ENCODE results near the gene CYYR1. TPM values are rescaled to one million over a fixed set of nuclear protein-coding genes. Genes with fewer than 3 reads are reported as not detected.

The CYYR1 gene
- total and polyA plus RNA-seq, 2 donors (not counting 3 experiments of a cell fraction or from before 2014, with no cell fraction given): 13.2 to 25.7 TPM

DNA sequence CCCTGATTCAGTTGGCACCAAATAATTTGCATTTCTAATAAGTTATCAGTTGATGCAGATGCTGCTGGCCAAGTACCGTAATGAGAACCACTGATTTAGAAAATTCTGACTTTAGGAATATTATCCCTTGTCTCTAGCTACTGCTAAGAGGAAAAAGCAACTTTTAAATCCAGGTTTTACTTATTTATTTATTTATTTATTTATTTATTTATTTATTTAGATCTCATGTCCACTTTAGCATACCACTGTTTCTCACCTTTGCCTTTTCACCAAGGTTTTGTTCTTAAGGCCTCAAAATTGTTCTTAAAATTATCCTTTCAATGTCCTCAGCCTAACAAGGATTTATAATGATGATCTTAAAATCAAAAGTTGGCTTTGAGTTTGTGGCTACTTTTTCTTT lies 8.7 kb upstream of the CYYR1 start:
- Histone ChIP-seq H4K20me1 (replicated peaks; ENCODE audit: control insufficient read depth, extremely low read depth, insufficient read depth, low read length) (no peaks in the 10 kb centered on the region), H2AFZ (ENCODE audit: low read depth, low read length) (no peak overlapping the region), H3K9me3 (replicated peaks; ENCODE audit: control insufficient read depth, insufficient read depth, low read length) (no peaks in the 10 kb centered on the region), H3K27ac (ENCODE audit: insufficient read depth, low read depth, low read length) (no peak overlapping the region), H3K4me1 (ENCODE audit: control insufficient read depth, extremely low read depth, insufficient read depth, low read length) (no peaks in the 10 kb centered on the region), H3K9me1 (replicated peaks; ENCODE audit: control insufficient read depth, extremely low read depth, insufficient read depth, low read length) (no peaks in the 10 kb centered on the region), H3K27me3 (ENCODE audit: control insufficient read depth in 2 of 2, insufficient read depth in 2 of 2, low read length in 2 of 2) (no peaks in the 10 kb centered on the region), H3K9ac (replicated peaks; ENCODE audit: extremely low read depth, insufficient read depth, low read length) (no peak overlapping the region), H3K79me2 (ENCODE audit: control insufficient read depth, insufficient read depth, low read length) (no peaks in the 10 kb centered on the region), H3K4me3 (replicated peaks in 1 of 3; ENCODE audit: insufficient read depth in 1 of 3, low read depth in 1 of 3, low read length in 3 of 3) (no peak overlapping the region), H3K36me3 (ENCODE audit: control insufficient read depth in 2 of 2, extremely low read depth in 1 of 2, insufficient read depth in 2 of 2, low read length in 2 of 2) (no peaks in the 10 kb centered on the region), H3K4me2 (ENCODE audit: insufficient read depth, low read length) (no peak overlapping the region)
- DNase-seq (ENCODE audit: low read depth, low spot score) (no peak), FAIRE-seq (no peak)
- no TSS peak for BruUV-seq (replicated peaks)
- intact Hi-C loops (cut with micrococcal nuclease) (no loop called here), dilution Hi-C loops (cut with MboI; ENCODE audit: extremely low pct_ligation_motif_present, low sequenced_read_pairs) (no loop called here)
- ChIA-PET POLR2A (no interaction called here), CTCF (no interaction called here)
- no peak for TF ChIP-seq GATA2 (IDR thresholded peaks at IDR 0.05; ENCODE audit: insufficient read depth, insufficient read length, low read depth, low read length)
- no peak for TF ChIP-seq POLR2A (IDR thresholded peaks at IDR 0.05; ENCODE audit: low read depth, low read length)
- TF ChIP-seq EZH2 (IDR thresholded peaks at IDR 0.05; ENCODE audit: borderline replicate concordance, low read depth, low read length, severe bottlenecking): no peak
- TF ChIP-seq, protein P1, sequence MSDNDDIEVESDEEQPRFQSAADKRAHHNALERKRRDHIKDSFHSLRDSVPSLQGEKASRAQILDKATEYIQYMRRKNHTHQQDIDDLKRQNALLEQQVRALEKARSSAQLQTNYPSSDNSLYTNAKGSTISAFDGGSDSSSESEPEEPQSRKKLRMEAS (IDR thresholded peaks at IDR 0.05; ENCODE audit: insufficient read depth, insufficient read length): no peak
- no peak for TF ChIP-seq MYC (IDR thresholded peaks at IDR 0.05; ENCODE audit: low read depth, low read length)
- TF ChIP-seq POLR2AphosphoS5 (IDR thresholded peaks at IDR 0.05; ENCODE audit: insufficient read depth, low read depth, low read length): no peak
- no peak for TF ChIP-seq FOS (IDR thresholded peaks at IDR 0.05; ENCODE audit: borderline replicate concordance, insufficient read depth, low read length)
- TF ChIP-seq, protein P2, sequence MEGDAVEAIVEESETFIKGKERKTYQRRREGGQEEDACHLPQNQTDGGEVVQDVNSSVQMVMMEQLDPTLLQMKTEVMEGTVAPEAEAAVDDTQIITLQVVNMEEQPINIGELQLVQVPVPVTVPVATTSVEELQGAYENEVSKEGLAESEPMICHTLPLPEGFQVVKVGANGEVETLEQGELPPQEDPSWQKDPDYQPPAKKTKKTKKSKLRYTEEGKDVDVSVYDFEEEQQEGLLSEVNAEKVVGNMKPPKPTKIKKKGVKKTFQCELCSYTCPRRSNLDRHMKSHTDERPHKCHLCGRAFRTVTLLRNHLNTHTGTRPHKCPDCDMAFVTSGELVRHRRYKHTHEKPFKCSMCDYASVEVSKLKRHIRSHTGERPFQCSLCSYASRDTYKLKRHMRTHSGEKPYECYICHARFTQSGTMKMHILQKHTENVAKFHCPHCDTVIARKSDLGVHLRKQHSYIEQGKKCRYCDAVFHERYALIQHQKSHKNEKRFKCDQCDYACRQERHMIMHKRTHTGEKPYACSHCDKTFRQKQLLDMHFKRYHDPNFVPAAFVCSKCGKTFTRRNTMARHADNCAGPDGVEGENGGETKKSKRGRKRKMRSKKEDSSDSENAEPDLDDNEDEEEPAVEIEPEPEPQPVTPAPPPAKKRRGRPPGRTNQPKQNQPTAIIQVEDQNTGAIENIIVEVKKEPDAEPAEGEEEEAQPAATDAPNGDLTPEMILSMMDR (IDR thresholded peaks at IDR 0.05; ENCODE audit: extremely low read depth in 1 of 2, insufficient read depth in 1 of 2, low read depth in 1 of 2, low read length in 2 of 2): no peak
- TF ChIP-seq JUN (IDR thresholded peaks at IDR 0.05; ENCODE audit: borderline replicate concordance, insufficient read depth, insufficient read length, low read depth): no peak

All from endothelial cell of umbilical vein (primary cell).